Measurements from ENCODE around the gene PDE6A. TPM values are rescaled to one million over a fixed set of nuclear protein-coding genes. Genes with fewer than 3 reads are reported as not detected.

The PDE6A gene
- total and polyA plus RNA-seq, 9 of the 15 experiments (the other 6 are each of a cell fraction or from before 2014, with no cell fraction given) = 0.01 to 0.04 (median 0.01) TPM; not detected in 6

DNA sequence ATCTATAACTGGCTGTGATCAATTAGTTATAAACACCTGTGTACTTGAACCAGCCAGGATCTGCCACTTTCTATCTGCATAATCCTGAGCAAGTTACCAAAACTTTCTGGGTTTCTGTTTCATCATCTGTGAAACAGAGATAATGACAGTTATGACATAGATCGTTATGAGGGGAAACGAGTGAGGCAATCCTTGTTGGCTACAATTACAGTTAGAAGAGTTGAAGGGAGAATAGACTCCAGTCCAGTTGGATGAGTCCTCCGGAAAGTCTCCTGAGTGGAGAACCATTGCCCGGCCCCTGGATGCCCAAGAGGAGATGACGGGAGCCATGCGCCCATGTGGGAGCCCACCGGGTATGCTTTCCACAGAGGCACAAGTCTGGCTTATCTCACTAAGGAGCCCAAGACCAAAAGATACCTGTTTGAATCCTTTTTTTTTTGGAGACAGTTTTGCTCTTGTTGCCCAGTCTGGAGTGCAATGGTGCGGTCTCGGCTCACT, 4.5 kb downstream of the PDE6A start (continued):
- TF ChIP-seq, protein P1, sequence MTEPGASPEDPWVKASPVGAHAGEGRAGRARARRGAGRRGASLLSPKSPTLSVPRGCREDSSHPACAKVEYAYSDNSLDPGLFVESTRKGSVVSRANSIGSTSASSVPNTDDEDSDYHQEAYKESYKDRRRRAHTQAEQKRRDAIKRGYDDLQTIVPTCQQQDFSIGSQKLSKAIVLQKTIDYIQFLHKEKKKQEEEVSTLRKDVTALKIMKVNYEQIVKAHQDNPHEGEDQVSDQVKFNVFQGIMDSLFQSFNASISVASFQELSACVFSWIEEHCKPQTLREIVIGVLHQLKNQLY (CRISPR knock-in tag; conservative IDR thresholded peaks at IDR 0.05) = no peak
- TF ChIP-seq, protein P2, sequence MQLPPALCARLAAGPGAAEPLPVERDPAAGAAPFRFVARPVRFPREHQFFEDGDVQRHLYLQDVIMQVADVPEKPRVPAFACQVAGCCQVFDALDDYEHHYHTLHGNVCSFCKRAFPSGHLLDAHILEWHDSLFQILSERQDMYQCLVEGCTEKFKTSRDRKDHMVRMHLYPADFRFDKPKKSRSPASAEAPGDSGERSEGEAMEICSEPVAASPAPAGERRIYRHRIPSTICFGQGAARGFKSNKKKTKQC (CRISPR knock-in tag; IDR thresholded peaks at IDR 0.05) = no peak
- TF ChIP-seq ZNF316 (IDR thresholded peaks at IDR 0.05) = no peak
- TF ChIP-seq MED1 (CRISPR knock-in tag; IDR thresholded peaks at IDR 0.05; ENCODE audit: borderline replicate concordance) = no peak
- peak; percentile 67 for TF ChIP-seq EP400 (IDR thresholded peaks at IDR 0.05)
- TF ChIP-seq, protein P3, sequence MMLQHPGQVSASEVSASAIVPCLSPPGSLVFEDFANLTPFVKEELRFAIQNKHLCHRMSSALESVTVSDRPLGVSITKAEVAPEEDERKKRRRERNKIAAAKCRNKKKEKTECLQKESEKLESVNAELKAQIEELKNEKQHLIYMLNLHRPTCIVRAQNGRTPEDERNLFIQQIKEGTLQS (IDR thresholded peaks at IDR 0.05) = peak; percentile 99
- TF ChIP-seq, protein P3 (CRISPR knock-in tag; conservative IDR thresholded peaks at IDR 0.05) = 0 out of 2 replicates have a peak, but pooled peaks have one; percentile 22
- peak in 1 of 2 experiments; percentile 53; a peak in 1 of 4 replicates for TF ChIP-seq HDAC1 (IDR thresholded peaks at IDR 0.05)
- TF ChIP-seq NRF1 (conservative IDR thresholded peaks at IDR 0.05 in 1 of 2, IDR thresholded peaks at IDR 0.05 in 1 of 2) = 0 out of 4 replicates have a peak, but pooled peaks have one; percentile 18 to 28
- no peak; the same call in 1 of the 2 replicates for TF ChIP-seq MECOM (CRISPR knock-in tag; IDR thresholded peaks at IDR 0.05)
- TF ChIP-seq SMAD3 (CRISPR knock-in tag; conservative IDR thresholded peaks at IDR 0.05) = no peak
- TF ChIP-seq ZNF143 (CRISPR knock-in tag; IDR thresholded peaks at IDR 0.05) = no peak
- TF ChIP-seq, protein P4, sequence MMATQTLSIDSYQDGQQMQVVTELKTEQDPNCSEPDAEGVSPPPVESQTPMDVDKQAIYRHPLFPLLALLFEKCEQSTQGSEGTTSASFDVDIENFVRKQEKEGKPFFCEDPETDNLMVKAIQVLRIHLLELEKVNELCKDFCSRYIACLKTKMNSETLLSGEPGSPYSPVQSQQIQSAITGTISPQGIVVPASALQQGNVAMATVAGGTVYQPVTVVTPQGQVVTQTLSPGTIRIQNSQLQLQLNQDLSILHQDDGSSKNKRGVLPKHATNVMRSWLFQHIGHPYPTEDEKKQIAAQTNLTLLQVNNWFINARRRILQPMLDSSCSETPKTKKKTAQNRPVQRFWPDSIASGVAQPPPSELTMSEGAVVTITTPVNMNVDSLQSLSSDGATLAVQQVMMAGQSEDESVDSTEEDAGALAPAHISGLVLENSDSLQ (IDR thresholded peaks at IDR 0.05) = peak; percentile 79
- TF ChIP-seq SRF (CRISPR knock-in tag; IDR thresholded peaks at IDR 0.05) = no peak
- peak; percentile 88 for TF ChIP-seq CBFA2T3 (IDR thresholded peaks at IDR 0.05)
- TF ChIP-seq, protein P5, sequence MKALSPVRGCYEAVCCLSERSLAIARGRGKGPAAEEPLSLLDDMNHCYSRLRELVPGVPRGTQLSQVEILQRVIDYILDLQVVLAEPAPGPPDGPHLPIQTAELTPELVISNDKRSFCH (CRISPR knock-in tag; IDR thresholded peaks at IDR 0.05) = no peak
- TF ChIP-seq, protein P5 (tag; IDR thresholded peaks at IDR 0.05) = no peak
- no peak for TF ChIP-seq ZFP36 (IDR thresholded peaks at IDR 0.05; ENCODE audit: low read depth, low read length, partially characterized antibody)
- TF ChIP-seq, protein P6, sequence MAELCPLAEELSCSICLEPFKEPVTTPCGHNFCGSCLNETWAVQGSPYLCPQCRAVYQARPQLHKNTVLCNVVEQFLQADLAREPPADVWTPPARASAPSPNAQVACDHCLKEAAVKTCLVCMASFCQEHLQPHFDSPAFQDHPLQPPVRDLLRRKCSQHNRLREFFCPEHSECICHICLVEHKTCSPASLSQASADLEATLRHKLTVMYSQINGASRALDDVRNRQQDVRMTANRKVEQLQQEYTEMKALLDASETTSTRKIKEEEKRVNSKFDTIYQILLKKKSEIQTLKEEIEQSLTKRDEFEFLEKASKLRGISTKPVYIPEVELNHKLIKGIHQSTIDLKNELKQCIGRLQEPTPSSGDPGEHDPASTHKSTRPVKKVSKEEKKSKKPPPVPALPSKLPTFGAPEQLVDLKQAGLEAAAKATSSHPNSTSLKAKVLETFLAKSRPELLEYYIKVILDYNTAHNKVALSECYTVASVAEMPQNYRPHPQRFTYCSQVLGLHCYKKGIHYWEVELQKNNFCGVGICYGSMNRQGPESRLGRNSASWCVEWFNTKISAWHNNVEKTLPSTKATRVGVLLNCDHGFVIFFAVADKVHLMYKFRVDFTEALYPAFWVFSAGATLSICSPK (IDR thresholded peaks at IDR 0.05; ENCODE audit: borderline replicate concordance) = no peak
- TF ChIP-seq BCOR (IDR thresholded peaks at IDR 0.05) = no peak
- TF ChIP-seq SIN3A (IDR thresholded peaks at IDR 0.05; ENCODE audit: borderline replicate concordance in 2 of 2, control insufficient read depth in 1 of 2, low read depth in 2 of 2, low read length in 2 of 2) = no peak
- peak; percentile 53 for TF ChIP-seq TBP (optimal IDR thresholded peaks at IDR 0.05; ENCODE audit: low read depth, low read length)
- peak; percentile 37; the same call in 1 of the 2 replicates for TF ChIP-seq POLR2G (IDR thresholded peaks at IDR 0.05; ENCODE audit: low read depth, low read length)
- TF ChIP-seq HIVEP1 (CRISPR knock-in tag; IDR thresholded peaks at IDR 0.05) = no peak
